ENCODE measurements around the gene SIRT7.

SIRT7 gene

DNA sequence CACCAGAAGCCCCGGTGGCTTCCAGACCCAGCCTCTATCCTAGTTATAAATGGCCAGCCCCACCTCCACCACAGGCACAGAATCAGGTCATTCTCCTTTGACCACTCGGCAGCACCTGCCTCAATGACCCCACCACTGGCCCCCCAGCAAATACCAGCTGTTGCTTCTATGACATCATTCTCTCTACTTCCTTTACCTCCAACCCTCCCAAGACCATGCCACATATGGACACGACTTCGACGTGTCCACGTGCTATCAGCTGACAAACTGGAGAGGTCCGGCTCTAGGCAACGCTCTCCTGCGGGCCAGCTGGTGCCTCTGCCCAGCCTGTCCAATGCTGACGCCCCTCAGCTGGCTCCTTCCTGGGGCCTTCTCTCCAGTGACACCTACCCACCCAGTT, 32.5 kb downstream of the SIRT7 start:
- no peak for DNase-seq

DNA sequence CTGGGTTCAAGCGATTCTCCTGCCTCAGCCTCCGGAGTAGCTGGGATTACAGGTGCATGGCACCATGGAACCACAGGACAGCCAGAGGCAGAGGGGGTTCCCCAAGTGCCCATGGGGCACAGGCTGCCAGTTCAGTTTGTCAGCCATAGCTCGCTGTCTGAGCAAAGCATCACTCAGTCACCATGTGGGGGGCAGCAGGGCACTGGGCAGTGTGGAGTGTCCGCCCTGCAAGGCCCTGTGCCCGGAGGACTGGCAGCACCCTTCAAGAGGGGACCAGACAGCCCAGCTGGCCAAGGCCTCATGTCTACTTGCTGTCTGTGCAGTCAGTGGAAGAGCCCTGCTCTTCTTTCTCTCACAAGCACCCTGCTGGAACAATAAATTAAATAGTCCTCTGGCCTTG, 33.0 kb downstream of the SIRT7 start:
- no peak for DNase-seq

DNA sequence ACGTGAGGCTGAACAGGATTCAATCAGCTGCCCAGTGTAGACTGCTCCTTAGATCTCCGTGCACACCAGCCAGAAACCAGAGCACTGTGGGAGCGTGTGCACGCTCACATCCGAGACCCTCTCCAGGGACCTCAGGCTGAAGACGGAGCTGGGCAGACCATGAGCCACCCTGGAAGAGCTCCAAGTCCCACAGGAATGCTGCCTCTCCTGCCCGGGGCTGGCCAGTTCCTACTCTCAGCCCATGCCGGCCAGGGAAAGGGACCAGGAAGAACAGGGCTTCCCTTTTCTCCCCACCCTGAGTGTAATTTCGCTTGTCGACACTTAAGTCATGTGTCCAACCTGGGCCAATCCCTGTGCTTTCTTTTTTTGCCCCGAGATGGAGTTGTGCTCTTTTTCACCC, 33.5 kb downstream of the SIRT7 start:
- DNase-seq: no peak

DNA sequence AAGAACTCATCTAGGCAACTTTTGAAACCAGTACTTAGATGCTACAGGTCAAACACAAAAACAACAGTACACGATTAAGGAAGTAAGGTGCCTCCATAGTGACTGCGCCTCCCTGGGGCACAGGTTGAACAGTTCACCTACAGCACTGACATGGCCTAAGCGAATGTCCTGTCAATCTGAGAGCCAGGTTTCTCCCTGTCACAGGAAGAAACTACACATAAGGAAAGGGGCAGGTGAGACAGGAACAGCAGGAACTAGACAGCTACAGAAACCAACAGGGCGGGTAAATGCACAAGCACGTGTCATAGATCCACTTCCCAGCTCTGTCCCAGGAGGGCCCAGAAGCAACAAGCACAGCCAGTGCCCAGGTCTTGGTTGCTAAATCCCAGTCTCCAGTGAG, 38.9 kb downstream of the SIRT7 start:
- no peak for DNase-seq

DNA sequence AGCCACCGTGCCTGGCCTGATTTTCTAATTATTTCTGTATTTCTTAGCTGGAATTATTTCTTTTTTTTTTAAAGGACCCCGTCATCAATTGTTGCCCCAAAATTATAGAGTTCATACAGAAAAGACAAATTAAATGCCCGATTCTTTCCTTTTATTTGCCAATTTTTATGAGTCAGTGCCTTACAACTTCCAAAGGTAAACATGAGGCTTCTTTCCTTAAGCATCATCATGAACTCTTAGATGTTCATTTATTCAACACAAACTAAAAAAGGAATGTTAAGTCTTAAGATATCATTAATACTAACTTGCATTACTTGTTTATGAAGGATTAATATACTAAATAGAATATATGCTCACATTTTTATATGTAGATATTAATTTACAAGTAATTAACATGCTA, 39.7 kb downstream of the SIRT7 start:
- no peak for DNase-seq

DNA sequence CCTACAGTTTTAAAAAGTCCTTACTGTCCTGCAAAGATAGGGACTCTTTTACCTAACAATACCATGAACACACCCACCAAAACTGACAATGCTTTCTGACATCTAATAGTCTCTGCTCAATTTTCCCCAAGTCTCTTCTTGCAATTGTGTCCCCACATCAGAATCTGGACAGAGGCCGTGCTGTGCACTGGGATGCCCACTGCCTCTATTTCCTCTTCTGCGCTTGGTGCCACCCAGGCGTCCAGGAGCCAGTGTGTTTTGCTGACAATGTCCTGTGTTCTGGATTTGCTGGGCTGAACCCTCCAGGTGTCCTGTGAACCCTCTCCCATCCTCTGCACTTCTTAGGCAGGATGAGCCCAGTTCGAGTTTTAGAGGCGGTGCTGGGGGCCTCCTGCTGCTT, 40.4 kb downstream of the SIRT7 start:
- no peak for DNase-seq

DNA sequence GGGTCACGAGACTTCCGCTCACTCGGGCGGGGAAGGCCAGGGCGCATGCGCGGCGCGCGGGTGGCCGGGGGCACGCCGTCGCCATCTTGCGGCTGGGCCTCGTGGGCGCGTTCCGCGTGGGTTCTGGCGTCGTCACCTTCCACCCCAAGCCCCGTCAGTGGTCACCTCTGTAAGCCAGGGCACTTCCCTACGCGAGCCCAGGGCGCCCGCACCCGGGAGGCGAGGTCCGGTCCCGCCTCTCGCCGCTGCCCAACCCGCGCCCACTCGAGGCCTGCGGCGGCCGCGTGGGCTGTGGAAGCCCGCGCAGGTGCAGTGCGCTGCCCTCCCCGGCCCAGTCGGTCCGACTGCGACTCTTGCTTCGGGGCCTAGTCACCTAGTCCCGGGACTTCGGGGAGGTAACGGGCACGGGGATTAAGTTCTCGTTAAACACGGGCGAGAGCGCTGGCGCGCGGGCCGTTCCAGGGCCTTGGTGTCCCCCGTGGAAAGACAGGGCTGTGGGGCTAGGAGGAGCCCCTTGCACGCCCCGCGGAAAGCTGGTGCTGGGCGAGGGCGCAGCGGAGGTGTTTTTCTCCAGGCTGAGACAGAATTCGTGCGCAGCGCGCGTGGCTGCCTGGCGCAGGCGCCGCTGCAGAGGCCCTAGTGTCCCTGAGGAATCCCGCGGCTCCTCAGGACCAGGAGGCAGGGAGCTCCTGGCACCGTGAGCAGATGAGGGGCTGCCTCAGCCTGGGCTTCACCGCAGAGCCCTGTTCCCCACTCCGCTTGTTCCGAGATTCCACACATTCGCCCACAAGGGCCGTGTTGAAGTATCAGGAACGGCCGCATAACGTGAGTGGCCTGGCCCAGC, 46.4 kb downstream of the SIRT7 start:
- peak; percentile 95 to 96 for DNase-seq

DNA sequence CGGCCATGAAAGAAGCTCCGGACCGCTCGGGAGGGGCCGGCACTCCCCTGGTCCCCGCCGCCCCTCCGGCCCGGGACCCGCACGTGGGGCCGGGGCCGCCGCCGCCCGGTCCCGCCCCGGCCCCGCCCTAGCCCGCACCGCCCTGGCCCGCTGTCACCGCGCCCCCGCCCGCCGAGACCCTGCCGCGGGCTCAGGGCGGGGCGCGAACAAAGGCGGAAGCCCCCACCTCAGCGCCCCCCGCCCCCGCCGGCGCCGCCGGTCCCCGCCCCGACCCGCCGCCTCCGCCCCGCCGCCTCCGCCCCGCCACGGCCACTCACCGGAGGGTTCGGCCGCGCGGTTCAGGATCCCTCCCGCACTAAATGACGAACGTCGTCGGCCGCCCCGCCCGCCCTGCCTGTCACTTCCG, 47.0 kb downstream of the SIRT7 start, which contains the start of gene ARHGDIA:
Gene ARHGDIA, minus strand, starts transcription at position 357 of the 406 bp plus-strand sequence. CDS start 1,407 bp downstream, outside the sequence.
- no peak for DNase-seq

DNA sequence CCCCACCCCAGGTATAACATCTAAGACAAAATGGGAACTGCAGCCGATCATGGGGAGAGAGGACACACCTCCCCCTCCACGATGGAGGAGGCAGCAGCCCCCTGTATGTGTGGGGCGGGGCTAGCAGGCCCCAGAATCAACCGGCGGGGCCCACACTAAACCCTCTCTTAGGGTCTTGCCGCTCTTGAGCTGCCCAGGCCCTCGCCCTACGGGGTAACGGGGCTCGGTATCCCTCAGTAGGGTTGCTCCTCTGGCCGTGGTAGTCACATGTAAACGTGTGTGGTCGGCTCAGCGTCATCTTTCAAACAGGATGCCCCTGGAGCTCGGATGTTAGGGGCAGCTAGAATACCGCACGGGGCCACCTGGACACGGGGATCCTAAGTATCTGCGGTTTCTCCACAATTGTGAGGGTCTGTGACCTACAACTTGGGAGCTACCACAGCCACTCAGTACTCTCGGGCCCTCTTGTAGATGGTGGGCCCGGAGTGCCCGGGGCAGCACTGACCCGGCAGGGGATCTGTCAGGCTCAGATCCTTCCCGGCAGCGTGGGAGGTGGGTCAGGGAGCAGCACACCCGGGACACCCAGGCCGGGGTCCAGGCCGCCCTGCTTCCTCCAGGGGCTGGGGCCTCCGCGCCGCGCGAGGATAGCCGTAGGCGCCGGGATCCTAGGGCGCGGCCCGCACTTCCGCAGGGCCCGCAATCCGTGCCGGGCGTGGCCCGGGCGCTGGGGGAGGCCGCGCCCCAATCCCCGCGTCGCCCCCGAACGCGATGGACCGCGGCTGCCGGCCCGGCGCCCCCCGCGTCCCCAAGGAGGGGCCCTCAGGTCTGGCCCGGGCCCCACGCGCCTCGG, 47.6 kb downstream of the SIRT7 start:
- peak; percentile 42 to 52 for DNase-seq

DNA sequence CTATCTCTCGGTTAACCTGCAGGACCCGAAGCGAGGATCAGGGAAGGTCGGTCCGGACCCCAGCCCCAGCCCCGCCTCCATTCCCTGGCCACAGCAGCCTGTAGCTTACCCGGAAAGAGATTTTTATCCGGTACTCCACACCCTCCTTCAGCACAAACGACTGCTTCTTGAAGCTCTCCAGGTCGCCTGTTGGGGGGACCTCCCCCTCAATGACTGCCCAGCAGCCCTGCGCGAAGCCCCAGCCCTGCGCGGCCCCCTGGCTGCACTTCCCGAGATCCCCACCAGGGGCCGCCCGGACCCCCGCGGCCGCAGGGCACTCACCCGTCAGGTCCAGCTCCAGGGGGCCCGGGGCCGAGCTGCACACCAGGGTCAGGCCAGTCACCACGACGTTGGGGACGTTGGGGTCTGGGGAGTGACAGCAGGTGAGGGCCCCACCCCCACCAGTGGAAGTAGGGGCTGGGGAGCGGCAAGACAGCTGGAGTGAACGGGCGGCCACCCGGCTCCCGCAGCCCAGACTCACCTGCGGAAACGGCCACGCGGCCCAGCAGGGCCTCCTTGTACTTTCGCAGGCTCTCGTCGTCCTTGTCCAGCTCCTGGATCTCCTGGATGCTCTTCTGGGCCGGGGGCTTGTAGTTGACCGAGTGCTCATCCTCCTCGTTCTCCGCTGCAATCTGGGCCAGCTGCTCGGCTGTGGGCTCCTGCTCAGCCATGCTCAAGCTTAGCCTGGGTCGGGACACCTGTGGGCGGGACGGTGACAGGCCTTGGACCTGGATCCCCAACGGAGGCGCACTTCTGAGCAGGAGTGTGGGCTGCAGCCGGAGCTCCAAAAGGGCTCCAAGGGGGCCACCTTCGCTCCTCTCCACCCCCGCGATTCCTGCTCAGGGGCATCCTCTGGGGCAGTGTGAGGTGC, 48.5 kb downstream of the SIRT7 start:
- DNase-seq: peak; percentile 30 to 35

DNA sequence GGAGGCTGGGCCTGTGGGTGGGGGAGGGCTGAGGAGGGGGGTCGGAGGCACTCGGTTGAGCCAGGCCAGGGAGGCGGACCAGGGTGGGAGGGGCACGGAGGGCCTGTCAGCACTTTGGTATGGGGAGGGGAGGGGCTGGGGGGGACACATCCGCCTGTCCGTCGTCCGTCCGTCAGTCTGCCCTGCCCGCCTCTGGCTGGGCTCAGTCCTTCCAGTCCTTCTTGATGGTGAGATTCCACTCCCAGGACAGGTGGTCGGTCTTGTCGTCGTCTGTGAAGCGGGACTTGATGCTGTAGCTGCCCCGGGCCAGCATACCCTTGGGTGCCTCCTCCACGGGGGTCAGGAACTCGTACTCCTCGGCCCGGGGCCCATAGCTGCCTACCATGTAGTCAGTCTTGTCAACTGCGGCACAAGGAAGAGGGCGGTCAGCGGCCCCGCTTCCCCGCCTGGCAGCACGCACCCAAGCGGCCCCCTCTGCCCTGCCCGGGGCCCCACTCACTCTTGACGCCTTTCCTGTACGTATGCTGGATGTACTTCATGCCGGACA, 49.2 kb downstream of the SIRT7 start:
- DNase-seq: no peak

DNA sequence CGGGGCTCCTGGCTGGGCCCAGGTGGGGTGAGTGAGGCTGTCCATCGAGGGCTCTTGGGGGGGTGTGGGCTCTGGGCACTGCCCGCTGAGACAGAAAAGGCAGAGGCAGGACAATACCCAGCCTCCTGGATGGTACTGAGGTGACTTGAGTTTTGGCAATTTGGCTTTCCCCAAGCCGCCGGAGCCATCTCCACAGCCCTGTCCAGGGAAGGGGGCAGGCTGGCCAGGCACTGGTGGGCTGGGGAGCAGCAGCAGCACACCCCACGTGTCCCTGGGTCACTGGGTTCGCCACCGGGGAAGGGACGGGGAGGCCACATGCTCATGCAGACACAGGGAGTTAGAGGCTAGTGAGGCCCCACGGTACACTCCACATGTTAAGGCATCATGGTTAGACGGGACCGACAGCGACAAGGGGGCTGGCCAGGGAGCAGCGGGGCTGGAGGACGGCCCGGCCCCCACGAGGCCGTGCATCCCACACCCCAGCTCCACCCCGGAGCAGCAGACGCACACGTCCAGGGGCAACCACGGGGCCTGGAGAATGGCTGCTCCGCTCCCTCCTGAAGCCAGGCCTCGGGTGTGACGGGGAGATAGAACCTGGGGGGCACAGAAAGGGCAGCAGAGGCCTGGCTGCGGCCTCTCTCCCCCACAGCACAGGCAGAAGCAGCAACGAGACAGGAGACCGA, 49.8 kb downstream of the SIRT7 start:
- DNase-seq: no peak

DNA sequence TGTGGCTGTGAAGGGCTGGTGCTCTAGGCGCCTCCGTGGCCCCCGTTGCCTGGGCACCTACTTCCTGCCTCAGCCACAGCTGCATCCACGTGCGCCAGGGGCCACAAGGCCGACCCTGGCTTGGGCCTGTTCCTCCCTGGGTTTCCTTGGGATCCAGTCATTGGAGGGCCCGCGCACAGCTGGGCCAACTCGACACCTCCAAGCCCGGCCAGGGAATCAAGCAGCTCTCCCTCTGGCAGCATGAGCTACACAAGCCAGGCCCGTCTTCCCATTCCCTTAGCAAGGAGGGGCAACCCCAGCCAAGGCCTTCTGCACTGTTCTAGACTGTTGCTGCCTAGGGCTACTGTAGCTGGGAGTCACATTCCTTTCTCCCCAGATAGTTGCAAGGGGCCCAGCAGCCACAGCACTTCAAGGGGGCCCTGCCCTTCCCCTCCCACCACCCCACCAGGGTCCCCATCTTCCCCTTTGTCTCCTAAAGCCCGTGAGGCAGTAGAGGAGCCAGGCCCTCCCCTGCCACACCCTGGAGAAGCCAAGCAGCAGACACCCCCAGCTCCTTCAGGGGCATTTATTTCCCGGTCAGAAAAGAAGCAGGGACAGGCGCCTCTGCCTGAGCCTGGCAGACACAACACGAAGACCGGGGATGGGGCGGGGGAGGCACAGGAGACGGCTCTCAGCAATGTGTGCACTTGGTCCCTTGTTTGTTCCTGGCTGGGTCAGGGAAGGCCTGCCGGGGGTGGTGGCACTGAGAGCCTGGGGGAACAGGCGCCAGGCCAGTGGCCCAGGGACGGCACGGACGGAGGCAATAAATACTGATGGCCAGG, 50.6 kb downstream of the SIRT7 start:
- no peak for DNase-seq

DNA sequence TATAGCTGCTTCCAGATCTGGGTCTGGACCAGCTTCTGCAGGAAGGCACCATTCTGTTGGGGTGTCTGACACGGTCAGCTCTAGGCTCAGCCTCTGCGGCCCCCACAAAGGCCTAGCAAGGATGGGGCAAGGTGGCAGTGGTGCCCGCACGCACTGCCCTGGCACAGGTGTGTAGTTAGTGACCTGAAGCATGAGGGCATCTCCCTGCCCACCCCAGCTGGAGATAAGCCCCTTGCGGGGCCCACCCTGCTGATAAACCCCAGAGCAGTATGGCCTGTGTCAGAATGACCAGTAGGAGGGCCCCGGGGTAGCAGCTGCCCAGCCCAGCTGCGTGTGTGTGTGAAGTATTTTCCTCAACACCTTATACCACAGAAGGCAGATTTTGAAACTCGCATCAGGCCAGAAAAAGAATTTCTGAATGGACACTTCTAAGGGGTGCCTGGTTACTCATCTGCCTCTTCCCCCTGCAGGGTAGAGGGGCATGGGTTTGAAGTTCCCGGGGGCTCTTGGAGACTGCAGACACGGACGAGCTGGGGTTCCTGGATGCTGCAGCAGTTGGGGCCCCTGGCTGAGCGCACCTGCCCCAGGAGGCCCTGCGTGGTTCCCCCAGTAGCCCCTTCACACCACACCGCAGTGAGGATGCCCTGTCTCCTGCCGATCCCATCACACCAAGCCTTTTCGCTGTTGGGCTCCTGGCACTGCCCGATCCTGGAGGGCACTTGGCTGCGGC, 51.4 kb downstream of the SIRT7 start:
- peak in 1 of 2 donors; percentile 38 for DNase-seq

DNA sequence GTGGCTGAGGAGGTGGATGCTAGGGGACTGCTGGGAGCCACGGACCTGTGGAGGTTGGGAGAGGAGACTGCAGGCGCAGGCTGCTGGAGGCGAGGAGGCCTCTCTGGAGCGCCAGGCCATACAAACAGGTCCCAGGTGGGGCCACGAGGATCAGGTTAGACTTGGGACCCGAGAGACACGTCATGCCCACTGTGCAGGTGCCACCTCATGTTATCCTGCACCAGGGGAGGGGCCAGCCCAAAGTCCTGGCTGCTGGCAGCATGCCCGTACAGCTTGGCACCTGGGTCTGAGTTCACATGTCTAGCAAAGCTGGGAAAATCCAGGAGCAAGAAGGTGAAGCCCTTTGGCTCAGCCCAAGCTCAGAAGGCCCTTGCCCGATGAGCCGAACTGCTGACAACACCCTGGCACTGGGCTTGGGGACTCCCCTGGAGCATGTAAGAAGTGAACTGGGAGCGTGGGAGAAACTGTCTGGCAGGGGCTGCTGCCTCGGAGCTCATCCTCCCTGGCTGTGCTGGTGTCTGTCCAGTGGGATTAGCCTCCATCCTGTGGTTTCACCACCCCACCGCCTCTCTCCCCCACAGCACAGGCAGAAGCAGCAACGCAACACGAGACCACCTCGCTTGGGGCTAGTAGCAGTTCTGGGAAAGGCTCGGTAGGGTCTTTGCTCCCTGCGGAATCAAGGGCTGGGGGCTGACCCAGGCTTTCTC, 52.1 kb downstream of the SIRT7 start:
- no peak for DNase-seq

DNA sequence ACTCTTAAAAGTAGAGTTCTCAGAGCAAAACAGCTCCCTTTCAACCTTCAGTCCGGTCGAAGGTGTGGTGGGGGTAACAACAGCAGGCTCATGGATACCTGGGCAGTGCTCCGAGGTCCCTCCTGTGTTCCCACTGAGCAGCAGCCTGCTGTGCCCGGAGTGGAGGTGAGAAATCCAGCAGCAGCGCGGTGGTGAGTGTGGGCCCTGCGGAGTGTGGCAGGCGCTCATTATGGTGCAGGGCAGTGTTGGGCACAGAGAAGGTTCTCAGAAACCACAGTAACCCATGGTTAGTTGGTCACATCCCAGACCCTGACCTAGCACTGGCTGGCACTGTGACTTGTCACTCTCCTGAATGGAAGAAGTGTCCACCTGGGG, 52.6 kb downstream of the SIRT7 start:
- DNase-seq: no peak

DNA sequence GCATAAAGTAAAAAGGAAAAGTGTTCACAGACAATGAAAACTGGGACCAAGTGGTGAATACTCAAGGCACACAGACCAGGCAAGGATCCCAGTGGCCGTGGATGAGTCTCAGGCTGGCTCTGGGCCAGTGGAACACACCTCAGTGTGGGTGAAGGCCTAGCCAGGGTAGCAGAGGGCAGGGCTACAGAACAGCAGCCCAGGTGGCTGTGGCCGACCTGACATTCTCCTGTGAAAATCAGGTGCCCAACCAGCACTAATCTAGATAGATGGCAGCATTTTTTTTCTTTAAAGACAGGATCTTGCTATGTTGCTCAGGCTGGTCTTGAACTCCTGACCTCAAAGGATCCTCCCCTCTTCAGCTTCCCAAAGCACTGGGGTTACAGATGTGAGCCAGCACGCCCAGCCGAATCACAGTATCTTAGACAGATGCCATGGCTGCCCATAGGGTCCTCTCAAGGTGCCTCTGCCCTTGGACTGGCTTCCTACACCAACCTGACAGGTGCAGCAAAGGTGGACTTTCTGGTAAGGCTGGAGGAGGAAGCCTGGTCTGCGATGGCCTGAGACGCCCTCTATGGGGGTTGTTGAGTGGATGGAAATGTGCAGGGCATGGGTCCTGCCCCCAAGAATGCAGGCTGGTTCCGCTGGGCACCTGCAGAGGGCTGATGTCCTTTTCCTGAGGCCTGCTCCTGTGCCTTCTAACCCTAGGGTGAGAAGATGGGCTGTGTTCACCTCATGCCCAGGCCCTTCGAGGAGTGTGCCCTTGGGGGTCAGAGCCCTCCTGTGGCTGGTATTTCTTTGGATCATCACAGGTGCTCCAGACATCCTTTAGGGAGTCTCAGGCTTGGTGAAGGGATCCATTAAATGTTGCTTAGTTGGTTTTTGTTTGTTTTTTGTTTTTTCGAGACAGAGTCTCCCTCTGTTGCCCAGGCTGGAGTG, 53.9 kb downstream of the SIRT7 start:
- no peak for DNase-seq

DNA sequence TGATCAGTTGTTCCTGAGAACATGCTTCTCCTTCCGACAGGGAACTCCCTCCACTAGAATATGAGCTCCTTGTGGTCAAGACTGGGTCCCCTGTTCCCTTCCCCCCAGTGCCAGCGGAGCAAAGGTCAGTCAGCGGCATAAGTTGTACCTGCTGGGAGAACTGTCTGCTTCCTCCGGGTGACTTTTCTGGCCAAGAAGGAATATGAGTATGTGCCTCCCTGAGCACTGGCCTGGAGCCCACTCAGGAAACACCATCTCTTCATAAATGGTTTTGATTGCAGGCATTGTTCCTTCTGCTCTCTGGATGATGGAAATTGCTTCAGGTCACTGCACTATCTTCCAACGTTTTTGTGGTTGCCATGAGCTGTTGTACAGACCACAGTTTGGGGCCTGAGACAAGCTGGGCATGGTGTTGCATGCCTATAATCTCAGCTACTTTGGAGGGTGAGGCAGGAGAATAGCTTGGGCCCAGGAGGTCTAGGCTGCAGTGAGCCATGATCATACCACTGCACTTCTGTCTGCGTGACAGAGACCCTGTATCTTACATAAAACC, 54.8 kb downstream of the SIRT7 start:
- no peak for DNase-seq

Measured in CD4-positive, alpha-beta T cell treated with Interleukin-4 for 1 hour (primary cell).